Duodenal mucosa (tissue), 2 donors: ENCODE data around the gene WNT1.

ENCODE experiments used
- H3K27ac ChIP-seq: one replicate; pipeline ENCODE4 v1.7.0; 2013; ENCODE audit warnings: low read depth, low read length
- H3K27me3 ChIP-seq, 2 donors: one replicate each; pipeline ENCODE4 v1.7.0; 2013; ENCODE audit warnings: low read length in 2 of 2, control low read depth in 1 of 2; ENCODE audit not compliant: insufficient read depth in 2 of 2, control insufficient read depth in 1 of 2
- H3K36me3 ChIP-seq, 2 donors: one replicate each; pipeline ENCODE4 v1.7.0; 2013; ENCODE audit warnings: low read length in 2 of 2, control low read depth in 1 of 2; ENCODE audit not compliant: insufficient read depth in 2 of 2, control insufficient read depth in 1 of 2
- H3K4me1 ChIP-seq, 2 donors: one replicate each; pipeline ENCODE4 v1.7.0; 2013; ENCODE audit warnings: low read length in 2 of 2, control low read depth in 1 of 2; ENCODE audit not compliant: insufficient read depth in 2 of 2, control insufficient read depth in 1 of 2
- H3K4me3 ChIP-seq, 2 donors: one replicate each; pipeline ENCODE4 v1.7.0; 2013; ENCODE audit warnings: low read length in 2 of 2, low read depth in 1 of 2
- H3K9ac ChIP-seq, 2 donors: one replicate each; pipeline ENCODE4 v1.7.0; 2013; ENCODE audit warnings: low read length in 2 of 2, low read depth in 1 of 2
- H3K9me3 ChIP-seq, 2 donors: one replicate each; pipeline ENCODE4 v1.7.0; 2013; ENCODE audit warnings: low read length in 2 of 2, control low read depth in 1 of 2; ENCODE audit not compliant: control insufficient read depth in 1 of 2

The WNT1 gene

DNA sequence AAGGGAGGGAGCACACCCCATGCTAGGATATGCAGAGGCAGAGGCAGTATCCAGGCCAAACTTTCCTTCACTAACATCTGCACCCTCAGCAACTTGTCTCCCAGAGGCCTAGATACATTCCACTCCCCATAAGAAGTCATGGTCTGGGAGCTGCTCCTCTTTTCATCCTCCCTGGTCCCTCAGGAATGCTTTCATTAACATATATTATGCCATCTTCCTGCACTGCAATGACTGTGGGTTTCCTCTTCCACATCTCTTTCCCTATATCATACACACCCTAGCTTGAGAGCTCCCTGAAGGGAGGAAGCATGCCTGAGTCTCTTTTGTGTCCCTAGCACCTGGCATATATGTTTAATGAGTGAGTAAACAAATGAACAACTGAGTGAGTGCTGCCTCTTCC is 12.4 kb downstream of the WNT1 start:
- H3K4me3 ChIP-seq, result no peak overlapping the region
- peaks cover 5% of the 10 kb centered on the region in 2 donors for H3K4me1 ChIP-seq
- no peaks in the 10 kb centered on the region for H3K36me3 ChIP-seq
- H3K27me3 ChIP-seq, result peaks cover 36 to 40% of the 10 kb centered on the region in 2 donors
- H3K9me3 ChIP-seq, result no peaks in the 10 kb centered on the region
- no peak overlapping the region for H3K27ac ChIP-seq
- H3K9ac ChIP-seq, result no peak overlapping the region

DNA sequence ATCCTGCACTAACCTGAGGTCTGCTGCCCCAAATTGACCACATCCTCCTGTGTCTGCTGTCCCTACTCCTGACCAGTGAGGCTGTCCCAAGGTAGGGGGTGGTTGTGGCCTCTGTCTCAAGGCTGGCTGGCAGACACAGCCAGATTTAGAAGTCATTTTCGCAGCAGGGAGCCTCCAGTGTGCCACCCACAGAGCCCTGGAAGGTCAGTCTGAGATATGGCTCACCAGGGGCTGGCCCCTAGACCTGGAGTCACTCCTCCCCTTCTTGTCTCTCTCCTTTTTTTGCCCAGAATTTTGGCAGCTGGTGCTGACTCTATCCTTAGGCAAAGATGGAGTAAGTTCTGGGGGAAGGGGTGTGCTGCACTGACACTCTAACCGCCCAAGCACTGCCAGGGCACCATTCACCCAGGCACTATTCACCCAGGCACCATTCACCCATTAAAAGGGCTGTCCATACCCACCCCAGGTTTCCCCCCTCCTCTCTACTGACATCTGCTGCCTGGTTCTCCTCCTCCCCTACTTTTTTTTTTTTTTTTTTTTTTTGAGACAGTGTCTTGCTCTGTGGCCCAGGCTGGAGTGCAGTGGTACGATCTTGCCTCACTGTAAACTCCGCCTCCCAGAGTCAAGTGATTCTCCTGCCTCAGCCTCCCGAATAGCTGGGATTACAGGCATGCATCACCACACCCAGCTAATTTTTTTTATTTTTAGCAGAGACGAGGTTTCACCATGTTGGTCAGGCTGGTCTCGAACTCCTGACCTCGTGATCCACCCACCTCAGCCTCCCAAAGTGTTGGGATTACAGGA is 13.3 kb downstream of the WNT1 start:
- H3K4me1 ChIP-seq, result peaks cover 5% of the 10 kb centered on the region in 2 donors
- no peaks in the 10 kb centered on the region for H3K36me3 ChIP-seq
- H3K27me3 ChIP-seq, result peaks cover 39 to 43% of the 10 kb centered on the region in 2 donors
- H3K27ac ChIP-seq, result no peak overlapping the region
- H3K9me3 ChIP-seq, result no peaks in the 10 kb centered on the region
- H3K4me3 ChIP-seq, result no peak overlapping the region
- H3K9ac ChIP-seq, result no peak overlapping the region

DNA sequence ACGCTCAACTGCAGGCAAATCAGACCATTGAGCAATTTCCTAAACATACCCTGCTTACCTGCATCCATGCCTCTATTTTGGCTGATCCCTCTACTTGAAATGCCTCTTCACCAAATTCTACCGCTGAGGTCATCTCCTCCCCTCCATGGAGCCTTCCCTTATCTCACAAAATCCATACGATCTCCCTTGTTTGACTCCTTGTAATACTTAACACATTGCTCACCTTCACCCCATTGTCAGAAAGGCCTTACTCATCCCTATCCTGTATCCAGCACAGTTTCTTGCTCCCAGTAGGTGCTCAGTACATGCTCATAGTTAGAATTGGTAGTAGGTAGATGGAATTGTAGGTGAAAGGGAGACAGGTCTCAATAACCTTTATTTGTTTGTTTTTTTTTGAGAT is 15.7 kb downstream of the WNT1 start:
- H3K27me3 ChIP-seq, result peaks cover 46 to 52% of the 10 kb centered on the region in 2 donors
- H3K36me3 ChIP-seq, result no peaks in the 10 kb centered on the region
- no peak overlapping the region for H3K4me3 ChIP-seq
- H3K4me1 ChIP-seq, result peaks cover 11 to 19% of the 10 kb centered on the region in 2 donors
- H3K9ac ChIP-seq, result no peak overlapping the region
- H3K9me3 ChIP-seq, result no peaks in the 10 kb centered on the region
- H3K27ac ChIP-seq, result no peak overlapping the region

DNA sequence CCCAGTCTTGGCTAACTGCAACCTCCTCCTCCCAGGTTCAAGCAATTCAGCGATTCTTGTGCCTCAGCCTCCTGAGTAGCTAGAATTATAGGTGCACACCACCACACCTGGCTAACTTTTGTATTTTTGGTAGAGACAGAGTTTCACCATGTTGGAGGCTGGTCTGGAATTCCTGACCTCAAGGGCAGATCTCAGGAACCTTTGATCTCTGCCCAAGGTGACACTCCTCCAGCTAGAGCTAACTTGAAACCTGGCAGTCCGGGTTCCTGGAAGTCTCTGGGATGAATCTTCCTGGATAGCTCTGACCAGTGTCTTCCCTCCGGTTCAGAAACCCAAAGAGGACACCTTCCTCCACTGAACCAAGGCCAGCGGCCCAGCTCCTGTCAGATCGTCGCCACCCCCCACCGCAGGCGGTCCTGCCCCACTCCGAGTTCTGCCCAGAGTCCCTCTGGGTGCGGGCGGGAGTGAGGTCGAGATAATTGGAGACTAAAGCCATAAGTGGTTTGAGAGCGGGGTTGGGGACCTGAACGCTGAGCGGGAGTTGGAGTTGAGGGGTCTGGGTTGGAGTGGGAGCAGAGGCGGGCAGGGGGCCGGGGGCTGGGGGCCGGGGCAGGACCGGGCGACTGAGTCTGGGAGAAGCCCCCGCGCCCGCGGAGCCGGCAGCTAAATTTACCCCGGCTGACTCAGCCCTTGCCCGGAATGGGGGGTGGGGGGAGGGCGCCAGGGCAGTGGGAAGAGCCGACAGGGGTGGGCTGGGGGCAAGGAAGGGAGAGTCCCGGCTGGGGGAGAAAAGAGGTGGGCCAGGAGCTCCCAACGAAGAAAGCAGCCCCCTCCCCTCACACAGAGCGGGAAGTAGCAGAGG is 16.3 kb downstream of the WNT1 start:
- Histone ChIP-seq H3K4me1 (peaks cover 16 to 24% of the 10 kb centered on the region in 2 donors), H3K27me3 (peaks cover 42 to 53% of the 10 kb centered on the region in 2 donors), H3K9ac (no peak overlapping the region), H3K9me3 (no peaks in the 10 kb centered on the region), H3K27ac (no peak overlapping the region), H3K36me3 (no peaks in the 10 kb centered on the region), H3K4me3 (no peak overlapping the region)

DNA sequence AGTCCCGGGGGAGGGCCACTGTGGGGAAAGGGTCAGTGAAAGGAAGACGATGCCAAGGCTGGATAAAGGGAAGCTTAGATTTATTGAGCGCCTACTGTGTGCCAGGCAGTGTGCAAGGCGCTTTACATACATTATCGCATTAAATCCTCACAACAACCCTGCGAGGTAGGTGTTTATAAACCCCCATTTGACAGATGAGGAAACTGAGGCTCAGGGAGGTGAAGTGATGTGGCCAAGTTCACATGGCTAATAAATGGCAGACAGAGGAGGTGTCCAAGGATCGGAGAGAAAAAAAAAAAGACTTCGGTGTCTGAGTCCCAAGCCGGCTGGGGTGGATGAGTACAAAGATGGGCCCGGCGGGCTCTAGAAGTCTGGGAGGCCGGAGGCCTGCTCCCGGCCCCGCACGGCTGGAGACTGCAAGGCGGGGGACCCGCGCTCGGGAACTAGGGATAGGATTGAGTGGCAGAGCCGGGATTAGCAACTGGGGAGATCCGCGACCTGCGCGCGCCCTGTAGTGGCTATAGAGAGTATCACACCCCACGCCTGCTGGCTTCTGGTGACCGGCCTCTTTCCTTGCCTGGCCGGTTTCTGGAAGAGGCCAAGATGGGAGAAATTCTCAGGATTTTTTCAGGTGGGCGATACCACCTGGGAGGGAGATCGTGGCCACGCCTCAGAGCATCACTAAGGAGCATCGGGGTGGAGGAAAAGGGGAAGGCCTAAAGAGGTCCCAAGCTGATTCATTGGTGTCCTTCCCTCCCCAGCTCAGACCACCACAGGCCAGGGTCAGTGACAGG is 17.2 kb downstream of the WNT1 start:
- H3K9ac ChIP-seq, result no peak overlapping the region

DNA sequence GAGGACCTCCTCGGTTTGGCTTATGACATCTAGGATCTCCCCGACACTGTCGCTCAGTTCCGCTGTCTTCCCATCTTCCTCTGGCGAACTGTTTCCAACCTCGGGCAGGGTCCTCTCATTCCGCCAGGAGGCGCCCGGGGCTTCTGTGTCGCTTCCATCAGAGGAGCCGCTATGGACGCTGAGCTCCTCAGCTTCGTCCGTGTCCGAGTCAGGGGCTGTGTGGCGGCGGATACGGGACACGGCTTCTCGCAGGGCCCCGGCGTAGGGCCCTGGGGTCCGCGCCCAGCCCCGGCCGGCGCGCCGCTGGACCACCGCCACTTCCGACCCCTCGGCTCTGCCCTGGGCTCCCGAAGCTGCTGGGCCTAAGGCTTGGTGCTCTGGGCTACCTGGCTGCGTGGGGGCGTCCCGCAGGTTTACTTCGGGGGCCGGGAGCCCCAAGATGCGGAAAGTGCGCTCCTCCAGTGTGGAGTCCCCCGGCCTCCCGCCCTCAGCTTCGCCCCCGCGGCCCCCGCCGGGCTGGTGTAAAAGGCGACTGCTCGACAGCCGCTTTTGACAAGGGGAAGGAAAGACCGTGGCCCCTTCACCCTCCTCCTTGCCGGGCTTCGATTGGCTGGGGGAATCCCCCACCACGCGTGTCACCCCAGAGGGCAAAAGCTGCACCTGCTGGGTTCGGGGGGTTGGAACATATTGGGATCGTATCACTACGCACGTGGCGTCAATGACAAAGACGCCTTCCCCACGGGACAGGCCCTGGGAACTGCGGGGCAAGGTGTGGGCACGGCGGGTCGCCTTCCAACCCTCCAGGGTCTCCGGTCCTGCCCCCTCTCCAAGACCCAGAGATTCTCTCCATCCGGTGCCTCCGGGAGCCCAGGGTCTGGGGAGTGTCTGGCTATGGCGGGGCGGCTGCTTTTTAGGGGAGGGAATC is 18.9 kb downstream of the WNT1 start:
- peak overlapping the region in 1 of 2 donors; percentile 12 for H3K9ac ChIP-seq
- H3K4me1 ChIP-seq, result peaks cover 23 to 34% of the 10 kb centered on the region in 2 donors
- H3K27ac ChIP-seq, result no peak overlapping the region
- peaks cover 48 to 49% of the 10 kb centered on the region in 2 donors for H3K27me3 ChIP-seq
- H3K9me3 ChIP-seq, result no peaks in the 10 kb centered on the region
- H3K36me3 ChIP-seq, result peaks cover 0 to 9% of the 10 kb centered on the region in 2 donors
- H3K4me3 ChIP-seq, result peak overlapping the region; percentile 46 to 64

More for the DNA sequence above, 17.2 kb downstream of the WNT1 start:
- Histone ChIP-seq H3K4me3 (peak overlapping the region in 1 of 2 donors; percentile 37), H3K9me3 (no peaks in the 10 kb centered on the region), H3K4me1 (peaks cover 23 to 32% of the 10 kb centered on the region in 2 donors), H3K27ac (no peak overlapping the region), H3K27me3 (peaks cover 50 to 58% of the 10 kb centered on the region in 2 donors), H3K36me3 (no peaks in the 10 kb centered on the region)

DNA sequence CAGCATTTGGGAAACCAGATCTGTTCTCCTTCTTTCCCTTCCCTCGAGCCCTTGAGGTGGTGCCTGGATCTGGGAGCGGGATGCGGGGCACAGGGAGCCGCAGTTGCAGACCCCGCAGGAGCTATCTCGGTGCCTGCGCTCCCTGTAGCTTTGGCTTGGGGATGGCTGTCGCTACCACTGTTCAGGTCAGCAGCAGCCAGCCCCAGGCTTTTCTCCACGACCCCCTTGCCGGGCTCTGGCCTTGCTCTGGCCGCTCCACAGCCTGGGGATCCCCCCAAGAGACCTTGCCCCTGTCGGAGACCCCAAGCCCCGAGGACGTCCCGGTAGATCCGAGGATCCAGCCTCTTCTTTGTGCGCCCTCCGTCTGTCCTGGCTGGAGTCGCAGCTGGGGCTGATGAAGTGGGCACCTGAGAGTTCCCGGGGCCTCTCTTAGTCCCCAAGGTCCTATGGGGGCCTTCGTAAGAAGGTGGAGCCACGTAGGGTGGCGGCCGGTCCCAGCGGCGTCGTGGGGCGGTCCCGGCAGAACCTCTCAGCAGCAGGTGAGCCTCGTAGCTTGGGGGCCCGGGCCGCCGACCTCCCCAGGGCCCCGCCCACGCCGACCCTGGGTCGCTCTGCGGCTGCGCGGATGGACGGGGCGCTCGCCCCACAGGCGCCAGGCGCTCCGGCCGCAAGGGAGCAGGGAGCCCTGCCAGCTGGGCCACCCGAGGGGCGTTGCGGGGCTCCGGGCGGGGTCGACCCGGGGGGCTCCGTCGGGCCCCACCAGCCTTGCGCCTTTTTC is 19.8 kb downstream of the WNT1 start:
- Histone ChIP-seq H3K4me1 (peaks cover 23 to 34% of the 10 kb centered on the region in 2 donors), H3K27me3 (peaks cover 47 to 48% of the 10 kb centered on the region in 2 donors), H3K9ac (no peak overlapping the region), H3K4me3 (peak overlapping the region; percentile 47 to 64), H3K36me3 (peaks cover 6 to 18% of the 10 kb centered on the region in 2 donors), H3K9me3 (no peaks in the 10 kb centered on the region), H3K27ac (no peak overlapping the region)

DNA sequence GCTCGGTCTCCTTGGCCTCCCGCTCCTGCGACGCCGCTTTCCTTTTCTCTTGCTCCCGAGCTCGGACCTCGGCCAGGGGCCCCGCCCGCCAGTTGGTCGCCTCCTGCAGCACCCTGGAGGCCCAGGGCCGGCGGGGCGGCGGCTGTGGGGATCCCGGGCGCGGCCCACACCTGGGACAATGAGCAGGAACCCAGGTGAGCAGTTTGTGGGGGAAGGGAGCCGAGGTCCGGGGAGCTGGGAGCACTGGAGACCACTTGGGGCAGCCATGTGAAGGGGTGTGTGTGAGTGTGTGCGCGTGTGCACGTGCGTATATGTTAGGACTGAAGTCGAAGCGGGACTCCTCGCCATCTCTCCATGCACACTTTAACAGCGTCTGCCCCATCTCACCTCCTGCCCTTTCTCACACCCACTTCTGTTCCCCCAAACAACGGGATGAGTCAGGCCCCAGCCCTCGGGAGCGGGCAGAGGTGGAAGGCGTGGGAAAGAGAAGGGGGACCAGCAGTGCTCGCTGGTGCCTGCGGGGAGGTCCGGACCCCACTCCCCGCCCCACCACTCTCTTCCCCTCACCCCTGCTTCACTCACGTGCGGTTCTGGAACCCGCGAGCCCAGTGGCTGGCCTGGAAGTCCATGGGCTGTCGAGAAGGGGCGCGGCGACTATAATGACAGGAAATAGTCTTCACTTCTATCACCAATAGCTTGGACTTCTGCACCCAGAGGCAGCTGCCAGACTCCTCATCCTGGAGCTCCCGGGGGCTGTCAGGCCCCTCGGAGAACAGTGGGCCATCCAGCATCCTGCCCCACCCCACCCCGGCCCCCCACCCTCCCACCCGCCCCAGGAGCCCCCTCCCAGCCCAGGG is 20.6 kb downstream of the WNT1 start:
- peak overlapping the region; percentile 47 to 64 for H3K4me3 ChIP-seq
- H3K27ac ChIP-seq, result no peak overlapping the region
- peaks cover 13 to 26% of the 10 kb centered on the region in 2 donors for H3K36me3 ChIP-seq
- H3K9ac ChIP-seq, result no peak overlapping the region
- no peaks in the 10 kb centered on the region for H3K9me3 ChIP-seq
- H3K4me1 ChIP-seq, result peaks cover 23 to 34% of the 10 kb centered on the region in 2 donors
- peaks cover 41 to 45% of the 10 kb centered on the region in 2 donors for H3K27me3 ChIP-seq
